ENCODE results near the gene USP54. TPM values are rescaled to one million over a fixed set of nuclear protein-coding genes. Genes with fewer than 3 reads are reported as not detected.
"Not testable (repeated sequence)": the region's sequence is repeated elsewhere in the genome, so short reads cannot be mapped to it uniquely, and the experiment has no call there.

Gene USP54
- total RNA-seq, 1 donor from 2014 or later: 8.6 TPM

DNA sequence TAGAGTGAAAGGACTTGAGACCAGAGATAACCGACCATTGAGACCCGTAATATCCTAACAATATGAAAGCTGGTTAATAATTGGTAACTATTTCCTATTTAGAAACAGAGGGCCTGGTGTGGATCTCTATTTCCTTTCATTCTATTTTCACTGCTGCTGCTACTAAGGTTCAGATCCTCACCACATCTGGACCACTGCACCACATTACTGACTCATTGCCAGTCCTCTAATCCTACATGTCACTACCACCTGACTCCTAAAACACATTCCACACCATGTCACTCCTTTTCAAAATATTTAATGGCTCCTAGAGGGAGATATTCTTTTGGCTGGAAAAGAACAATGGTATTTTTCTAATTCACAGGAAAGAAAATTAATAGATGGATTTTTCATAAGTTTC is 6.4 kb downstream of the USP54 start:
- DNase-seq (ENCODE audit: low spot score): no peak
- peaks cover 4% of the 10 kb centered on the region for H3K9me3 Mint-ChIP-seq
- H3K4me3 Mint-ChIP-seq: no peak overlapping the region
- H3K27me3 Mint-ChIP-seq (ENCODE audit: insufficient read depth): peaks cover 3% of the 10 kb centered on the region
- no peak overlapping the region for H3K27ac Mint-ChIP-seq
- intact Hi-C loops (cut with micrococcal nuclease): no loop called here
- H3K4me1 Mint-ChIP-seq (ENCODE audit: low read depth): peaks cover under 1% of the 10 kb centered on the region
- no peaks in the 10 kb centered on the region for H3K36me3 Mint-ChIP-seq (ENCODE audit: low read depth)

DNA sequence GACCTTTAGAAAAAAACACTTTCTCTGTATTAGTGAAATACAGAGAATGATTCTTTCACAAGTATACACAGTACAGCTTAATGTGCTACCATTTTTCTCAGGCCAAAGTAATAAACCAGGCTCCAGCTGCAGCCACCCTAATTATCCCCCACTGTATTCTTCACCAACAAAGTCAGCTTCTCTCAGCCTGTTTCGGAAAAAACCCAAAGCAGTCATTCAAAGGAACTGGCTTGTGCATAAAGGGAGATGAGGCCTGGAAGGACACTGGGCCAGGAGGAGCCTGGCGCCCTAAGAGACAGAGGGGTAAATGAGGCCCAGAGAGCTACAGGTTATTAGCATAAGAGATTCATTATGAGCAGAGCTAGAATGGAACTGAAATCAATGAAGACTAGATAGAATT is 9.2 kb downstream of the USP54 start:
- intact Hi-C loops (cut with micrococcal nuclease): no loop called here
- DNase-seq (ENCODE audit: low spot score): no peak
- H3K9me3 Mint-ChIP-seq: peaks cover 4% of the 10 kb centered on the region
- H3K36me3 Mint-ChIP-seq (ENCODE audit: low read depth): no peaks in the 10 kb centered on the region
- no peak overlapping the region for H3K4me3 Mint-ChIP-seq
- no peaks in the 10 kb centered on the region for H3K4me1 Mint-ChIP-seq (ENCODE audit: low read depth)
- H3K27ac Mint-ChIP-seq: no peak overlapping the region
- no peaks in the 10 kb centered on the region for H3K27me3 Mint-ChIP-seq (ENCODE audit: insufficient read depth)

- H3K9me3 Mint-ChIP-seq; H3K27ac Mint-ChIP-seq; intact Hi-C loops (cut with micrococcal nuclease); H3K4me1 Mint-ChIP-seq (ENCODE audit: low read depth); H3K4me3 Mint-ChIP-seq; H3K27me3 Mint-ChIP-seq (ENCODE audit: insufficient read depth); H3K36me3 Mint-ChIP-seq (ENCODE audit: low read depth); DNase-seq (ENCODE audit: low spot score): not testable (repeated sequence)
Measured at GRCh38 chr10:73578927-73579326, 12.2 kb downstream of the USP54 start.

DNA sequence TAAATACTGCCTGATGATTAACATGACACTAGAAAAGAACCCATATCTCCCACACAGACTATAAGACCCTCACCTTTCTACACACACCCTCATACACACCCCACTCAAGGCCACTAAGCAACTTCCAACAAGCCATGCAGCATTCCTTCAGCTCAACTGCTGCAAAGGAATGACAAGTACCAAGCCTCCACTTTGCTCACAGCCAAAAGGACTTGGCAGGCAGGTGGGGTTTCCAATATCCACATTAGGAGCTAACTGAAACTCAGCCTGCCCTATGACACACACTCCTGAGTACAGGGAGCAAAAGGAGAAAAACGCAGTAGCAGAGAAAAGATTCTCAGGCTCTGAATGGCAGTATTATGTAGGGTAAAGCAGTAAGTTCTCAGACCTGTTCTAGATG is 13.4 kb downstream of the USP54 start:
- Mint-ChIP-seq H3K27ac (no peak overlapping the region), H3K4me1 (ENCODE audit: low read depth) (no peaks in the 10 kb centered on the region), H3K27me3 (ENCODE audit: insufficient read depth) (no peaks in the 10 kb centered on the region), H3K4me3 (no peak overlapping the region), H3K36me3 (ENCODE audit: low read depth) (no peaks in the 10 kb centered on the region), H3K9me3 (no peaks in the 10 kb centered on the region)
- intact Hi-C loops (cut with micrococcal nuclease): no loop called here
- DNase-seq (ENCODE audit: low spot score): no peak

- H3K4me3 Mint-ChIP-seq: no peak overlapping the region
- no peaks in the 10 kb centered on the region for H3K9me3 Mint-ChIP-seq
- H3K36me3 Mint-ChIP-seq (ENCODE audit: low read depth): no peaks in the 10 kb centered on the region
- H3K27ac Mint-ChIP-seq: no peak overlapping the region
- no peaks in the 10 kb centered on the region for H3K4me1 Mint-ChIP-seq (ENCODE audit: low read depth)
- intact Hi-C loops (cut with micrococcal nuclease): no loop called here
- DNase-seq (ENCODE audit: low spot score): no peak
- no peaks in the 10 kb centered on the region for H3K27me3 Mint-ChIP-seq (ENCODE audit: insufficient read depth)
Measured at GRCh38 chr10:73576890-73577591, 14.1 kb downstream of the USP54 start.

DNA sequence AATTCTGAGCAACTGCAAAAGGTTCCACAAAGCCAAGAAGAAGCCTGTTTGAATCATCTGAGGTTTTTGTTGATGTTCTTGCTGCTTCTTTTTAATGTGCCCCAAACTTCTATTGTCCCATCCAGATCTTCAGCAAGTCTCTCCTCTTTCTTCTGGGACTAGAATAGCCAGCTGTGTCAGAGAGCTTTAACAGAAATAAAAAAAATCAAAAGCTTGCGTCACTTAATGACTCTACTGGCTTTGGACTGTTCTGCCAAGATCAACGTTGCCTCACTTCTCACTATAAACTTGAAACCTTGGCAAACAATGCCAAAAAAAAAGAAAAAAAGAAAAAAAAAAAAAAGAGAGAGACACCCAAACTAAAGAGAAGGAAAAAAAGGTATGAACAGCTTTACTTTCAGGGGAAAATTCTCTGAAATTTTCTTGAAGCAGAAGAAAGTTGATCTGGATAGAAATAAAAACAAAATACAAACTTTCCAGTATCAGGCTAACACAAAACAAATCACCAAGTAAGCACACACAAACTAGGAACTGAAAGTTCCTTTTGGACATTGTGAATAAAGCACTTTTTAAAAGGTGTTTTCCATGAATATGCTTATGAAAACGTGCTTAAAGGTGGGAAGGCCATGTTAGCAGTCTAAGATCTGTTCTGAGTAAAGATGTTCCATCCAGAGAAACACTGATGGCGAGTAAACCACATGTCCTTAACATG is 14.8 kb downstream of the USP54 start:
- Mint-ChIP-seq H3K4me3 (no peak overlapping the region), H3K4me1 (ENCODE audit: low read depth) (no peaks in the 10 kb centered on the region), H3K36me3 (ENCODE audit: low read depth) (no peaks in the 10 kb centered on the region), H3K27ac (no peak overlapping the region), H3K27me3 (ENCODE audit: insufficient read depth) (no peaks in the 10 kb centered on the region), H3K9me3 (no peaks in the 10 kb centered on the region)
- intact Hi-C loops (cut with micrococcal nuclease): no loop called here
- DNase-seq (ENCODE audit: low spot score): no peak

DNA sequence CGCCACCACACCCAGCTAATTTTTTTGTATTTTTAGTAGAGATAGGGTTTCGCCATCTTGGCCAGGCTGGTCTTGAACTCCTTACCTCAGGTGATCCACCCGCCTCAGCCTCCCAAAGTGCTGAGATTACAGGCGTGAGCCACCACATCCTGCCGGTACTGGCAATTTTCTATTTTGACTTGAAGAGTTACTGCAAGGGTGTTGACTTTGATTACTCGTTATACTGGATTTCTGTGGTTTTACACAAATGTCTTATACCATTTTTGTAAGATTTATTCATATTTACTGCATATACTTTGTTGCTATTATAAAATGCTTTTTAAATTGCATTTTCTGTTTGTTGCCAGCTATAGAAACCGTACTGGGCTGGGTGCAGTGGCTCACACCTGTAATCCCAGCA is 24.1 kb downstream of the USP54 start:
- intact Hi-C loops (cut with micrococcal nuclease): not testable (repeated sequence)

GRCh38 chr10:73561192-73561591 is 29.9 kb downstream of the USP54 start:
- H3K4me1 Mint-ChIP-seq (ENCODE audit: low read depth): no peaks in the 10 kb centered on the region
- H3K9me3 Mint-ChIP-seq: no peaks in the 10 kb centered on the region
- H3K27ac Mint-ChIP-seq: no peak overlapping the region
- intact Hi-C loops (cut with micrococcal nuclease): no loop called here
- H3K36me3 Mint-ChIP-seq (ENCODE audit: low read depth): no peaks in the 10 kb centered on the region
- no peak overlapping the region for H3K4me3 Mint-ChIP-seq
- no peak for DNase-seq (ENCODE audit: low spot score)
- no peaks in the 10 kb centered on the region for H3K27me3 Mint-ChIP-seq (ENCODE audit: insufficient read depth)

More for the DNA sequence above, 24.1 kb downstream of the USP54 start:
- H3K4me1 Mint-ChIP-seq (ENCODE audit: low read depth); H3K27me3 Mint-ChIP-seq (ENCODE audit: insufficient read depth); H3K36me3 Mint-ChIP-seq (ENCODE audit: low read depth); H3K9me3 Mint-ChIP-seq; H3K4me3 Mint-ChIP-seq; DNase-seq (ENCODE audit: low spot score); H3K27ac Mint-ChIP-seq: not testable (repeated sequence)

- Mint-ChIP-seq H3K9me3 (no peaks in the 10 kb centered on the region), H3K27me3 (ENCODE audit: insufficient read depth) (no peaks in the 10 kb centered on the region), H3K36me3 (ENCODE audit: low read depth) (no peaks in the 10 kb centered on the region), H3K27ac (no peak overlapping the region), H3K4me1 (ENCODE audit: low read depth) (no peaks in the 10 kb centered on the region), H3K4me3 (no peak overlapping the region)
- DNase-seq (ENCODE audit: low spot score): no peak
- intact Hi-C loops (cut with micrococcal nuclease): no loop called here
Measured at GRCh38 chr10:73559590-73559989, 31.6 kb downstream of the USP54 start.

- Mint-ChIP-seq H3K27ac (no peak overlapping the region), H3K27me3 (ENCODE audit: insufficient read depth) (no peaks in the 10 kb centered on the region), H3K36me3 (ENCODE audit: low read depth) (no peaks in the 10 kb centered on the region), H3K4me3 (no peak overlapping the region), H3K4me1 (ENCODE audit: low read depth) (no peaks in the 10 kb centered on the region), H3K9me3 (no peaks in the 10 kb centered on the region)
- DNase-seq (ENCODE audit: low spot score): no peak
- intact Hi-C loops (cut with micrococcal nuclease): no loop called here
Measured at GRCh38 chr10:73556855-73557254, 34.3 kb downstream of the USP54 start.

GRCh38 chr10:73554721-73555120 is 36.4 kb downstream of the USP54 start:
- Mint-ChIP-seq H3K4me1 (ENCODE audit: low read depth) (no peaks in the 10 kb centered on the region), H3K4me3 (no peak overlapping the region), H3K36me3 (ENCODE audit: low read depth) (no peaks in the 10 kb centered on the region), H3K27ac (no peak overlapping the region), H3K27me3 (ENCODE audit: insufficient read depth) (peaks cover 2% of the 10 kb centered on the region), H3K9me3 (no peaks in the 10 kb centered on the region)
- intact Hi-C loops (cut with micrococcal nuclease): no loop called here
- DNase-seq (ENCODE audit: low spot score): no peak

DNA sequence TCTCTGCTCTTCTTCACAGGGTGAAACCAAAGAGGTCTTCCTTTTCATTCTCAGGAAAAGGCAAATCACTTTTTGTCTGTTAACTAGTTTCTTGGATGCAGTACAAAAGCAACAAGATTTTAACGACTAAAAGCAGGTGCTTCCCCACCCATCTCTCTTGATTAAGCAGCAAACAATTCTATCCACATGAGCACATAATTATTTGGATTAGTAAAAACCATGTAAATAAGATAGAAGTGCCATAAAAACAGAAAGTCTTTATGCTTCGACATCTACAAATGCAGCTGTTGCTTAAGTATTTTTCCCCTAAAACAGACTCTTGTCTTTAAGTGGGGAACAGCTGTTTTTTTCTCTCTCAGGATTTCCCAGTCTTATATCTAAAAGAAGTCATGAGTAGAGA is 37.4 kb downstream of the USP54 start:
- Mint-ChIP-seq H3K27me3 (ENCODE audit: insufficient read depth) (peaks cover 2% of the 10 kb centered on the region), H3K27ac (no peak overlapping the region), H3K36me3 (ENCODE audit: low read depth) (no peaks in the 10 kb centered on the region), H3K9me3 (no peaks in the 10 kb centered on the region), H3K4me3 (no peak overlapping the region), H3K4me1 (ENCODE audit: low read depth) (no peaks in the 10 kb centered on the region)
- intact Hi-C loops (cut with micrococcal nuclease): no loop called here
- no peak for DNase-seq (ENCODE audit: low spot score)

GRCh38 chr10:73552819-73553715 is 38.1 kb downstream of the USP54 start:
- no peak overlapping the region for H3K4me3 Mint-ChIP-seq
- DNase-seq (ENCODE audit: low spot score): no peak
- H3K36me3 Mint-ChIP-seq (ENCODE audit: low read depth): no peaks in the 10 kb centered on the region
- H3K4me1 Mint-ChIP-seq (ENCODE audit: low read depth): no peaks in the 10 kb centered on the region
- no peak overlapping the region for H3K27ac Mint-ChIP-seq
- intact Hi-C loops (cut with micrococcal nuclease): no loop called here
- no peaks in the 10 kb centered on the region for H3K9me3 Mint-ChIP-seq
- H3K27me3 Mint-ChIP-seq (ENCODE audit: insufficient read depth): peaks cover 2% of the 10 kb centered on the region

Data from activated T-helper 1 cell treated with anti-CD3 and anti-CD28 coated beads, Interleukin-12 subunit alpha, Interleukin-12 subunit beta, Interleukin-2, Interleukin-4 antibody, amounts not matched to agents 30 ng/mL and 10 ng/mL and 1 ng/mL, durations not matched to agents 14 hours and 24 hours and 36 hours (primary cell).